HL-60 (cell line): ENCODE data around the gene EDA.

ENCODE experiments used
- DNase-seq, 2 experiments: peaks; one replicate each; pipeline ENCODE4 v3.0.0-alpha.2; 2010 to 2020; ENCODE audit warnings: low read depth in 1 of 2, low spot score in 1 of 2
- H3K27ac ChIP-seq: fragments of 250-450 bp; sonication (Bioruptor Pico); replicated peaks from 2 replicates; pipeline ENCODE4 v1.5.1; 2020; ENCODE audit warnings: mild to moderate bottlenecking, moderate library complexity
- H3K27me3 ChIP-seq: fragments of 250-450 bp; sonication (Bioruptor Pico); 2 replicates; pipeline ENCODE4 v1.5.1; 2021; ENCODE audit warnings: mild to moderate bottlenecking, moderate library complexity; ENCODE audit not compliant: insufficient read depth, poor library complexity, severe bottlenecking
- H3K4me3 ChIP-seq: replicated peaks from 2 replicates; pipeline ENCODE4 v1.5.1; 2011; ENCODE audit warnings: mild to moderate bottlenecking, control low read depth, low read length; ENCODE audit not compliant: insufficient read depth
- CTCF ChIP-seq: IDR thresholded peaks from one replicate; pipeline ENCODE4 v1.5.1; 2011; ENCODE audit warnings: low read length, control low read depth, inconsistent platforms; ENCODE audit not compliant: insufficient read depth
- GABPA ChIP-seq: IDR thresholded peaks from 2 replicates; pipeline ENCODE4 v1.6.1; 2012; ENCODE audit warnings: low read depth
- POLR2AphosphoS5 ChIP-seq: IDR thresholded peaks from 2 replicates; pipeline ENCODE4 v1.6.1; 2012; ENCODE audit warnings: low read depth
- SPI1 ChIP-seq: IDR thresholded peaks from 2 replicates; pipeline ENCODE4 v1.6.1; 2012; ENCODE audit warnings: low read depth, mild to moderate bottlenecking, borderline replicate concordance
- TF ChIP-seq, protein P1 (sequence below): IDR thresholded peaks from 2 replicates; pipeline ENCODE4 v1.6.1; 2012; ENCODE audit warnings: low read depth; ENCODE audit not compliant: insufficient replicate concordance

EDA gene

DNA sequence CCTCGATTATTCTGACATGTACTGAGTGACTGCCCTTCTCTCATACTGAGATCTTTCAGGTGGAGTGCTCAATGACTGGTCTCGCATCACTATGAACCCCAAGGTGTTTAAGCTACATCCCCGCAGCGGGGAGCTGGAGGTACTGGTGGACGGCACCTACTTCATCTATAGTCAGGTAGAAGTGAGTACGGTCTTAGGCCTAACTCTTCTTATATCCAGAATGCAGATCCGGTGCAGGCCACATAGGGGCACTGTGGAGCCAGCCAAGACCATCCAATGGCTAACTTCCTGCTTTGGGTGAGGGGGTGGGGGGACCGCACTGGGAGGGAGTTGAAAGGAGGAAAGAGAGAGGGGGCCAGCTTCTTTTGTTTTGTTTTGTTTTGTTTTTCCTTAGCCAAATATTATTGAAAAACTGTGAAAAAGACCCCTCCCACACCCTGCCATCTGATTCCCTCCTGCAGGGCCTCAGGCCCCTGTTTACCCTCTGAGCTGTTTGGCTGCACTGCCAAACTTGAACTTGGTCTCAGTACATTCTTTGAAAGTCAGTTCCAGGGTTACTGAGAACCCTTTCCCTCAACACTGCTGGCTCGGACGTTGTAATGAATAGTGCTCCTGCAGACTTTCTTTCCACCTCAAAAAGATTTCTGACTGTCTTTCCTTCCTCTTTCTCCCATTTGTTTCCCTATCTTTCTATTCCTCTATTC lies 417.6 kb downstream of the EDA start:
- DNase-seq = peak in 1 of 2 experiments; percentile 47
- TF ChIP-seq POLR2AphosphoS5 (no peak), CTCF (no peak), SPI1 (no peak), GABPA (no peak)
- TF ChIP-seq, protein P1, sequence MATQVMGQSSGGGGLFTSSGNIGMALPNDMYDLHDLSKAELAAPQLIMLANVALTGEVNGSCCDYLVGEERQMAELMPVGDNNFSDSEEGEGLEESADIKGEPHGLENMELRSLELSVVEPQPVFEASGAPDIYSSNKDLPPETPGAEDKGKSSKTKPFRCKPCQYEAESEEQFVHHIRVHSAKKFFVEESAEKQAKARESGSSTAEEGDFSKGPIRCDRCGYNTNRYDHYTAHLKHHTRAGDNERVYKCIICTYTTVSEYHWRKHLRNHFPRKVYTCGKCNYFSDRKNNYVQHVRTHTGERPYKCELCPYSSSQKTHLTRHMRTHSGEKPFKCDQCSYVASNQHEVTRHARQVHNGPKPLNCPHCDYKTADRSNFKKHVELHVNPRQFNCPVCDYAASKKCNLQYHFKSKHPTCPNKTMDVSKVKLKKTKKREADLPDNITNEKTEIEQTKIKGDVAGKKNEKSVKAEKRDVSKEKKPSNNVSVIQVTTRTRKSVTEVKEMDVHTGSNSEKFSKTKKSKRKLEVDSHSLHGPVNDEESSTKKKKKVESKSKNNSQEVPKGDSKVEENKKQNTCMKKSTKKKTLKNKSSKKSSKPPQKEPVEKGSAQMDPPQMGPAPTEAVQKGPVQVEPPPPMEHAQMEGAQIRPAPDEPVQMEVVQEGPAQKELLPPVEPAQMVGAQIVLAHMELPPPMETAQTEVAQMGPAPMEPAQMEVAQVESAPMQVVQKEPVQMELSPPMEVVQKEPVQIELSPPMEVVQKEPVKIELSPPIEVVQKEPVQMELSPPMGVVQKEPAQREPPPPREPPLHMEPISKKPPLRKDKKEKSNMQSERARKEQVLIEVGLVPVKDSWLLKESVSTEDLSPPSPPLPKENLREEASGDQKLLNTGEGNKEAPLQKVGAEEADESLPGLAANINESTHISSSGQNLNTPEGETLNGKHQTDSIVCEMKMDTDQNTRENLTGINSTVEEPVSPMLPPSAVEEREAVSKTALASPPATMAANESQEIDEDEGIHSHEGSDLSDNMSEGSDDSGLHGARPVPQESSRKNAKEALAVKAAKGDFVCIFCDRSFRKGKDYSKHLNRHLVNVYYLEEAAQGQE = no peak
- no peak overlapping the region for H3K27ac ChIP-seq
- H3K27me3 ChIP-seq = no peaks in the 10 kb centered on the region
- no peak overlapping the region for H3K4me3 ChIP-seq

- TF ChIP-seq CTCF (no peak), POLR2AphosphoS5 (no peak), GABPA (no peak), SPI1 (no peak)
- TF ChIP-seq, protein P1 = no peak
- no peak for DNase-seq
- Histone ChIP-seq H3K27ac (no peak overlapping the region), H3K27me3 (no peaks in the 10 kb centered on the region), H3K4me3 (no peak overlapping the region)
Observed at GRCh38 chrX:70034646-70035045, 418.7 kb downstream of the EDA start.

- no peak for DNase-seq
- H3K4me3 ChIP-seq = no peak overlapping the region
- H3K27ac ChIP-seq = no peak overlapping the region
- no peaks in the 10 kb centered on the region for H3K27me3 ChIP-seq
- no peak for TF ChIP-seq GABPA
- TF ChIP-seq POLR2AphosphoS5 = no peak
- no peak for TF ChIP-seq SPI1
- TF ChIP-seq CTCF = no peak
- TF ChIP-seq, protein P1 = no peak
Observed at GRCh38 chrX:70038515-70038914, 422.6 kb downstream of the EDA start.
